ENCODE results near the gene MAML3.

MAML3 gene

DNA sequence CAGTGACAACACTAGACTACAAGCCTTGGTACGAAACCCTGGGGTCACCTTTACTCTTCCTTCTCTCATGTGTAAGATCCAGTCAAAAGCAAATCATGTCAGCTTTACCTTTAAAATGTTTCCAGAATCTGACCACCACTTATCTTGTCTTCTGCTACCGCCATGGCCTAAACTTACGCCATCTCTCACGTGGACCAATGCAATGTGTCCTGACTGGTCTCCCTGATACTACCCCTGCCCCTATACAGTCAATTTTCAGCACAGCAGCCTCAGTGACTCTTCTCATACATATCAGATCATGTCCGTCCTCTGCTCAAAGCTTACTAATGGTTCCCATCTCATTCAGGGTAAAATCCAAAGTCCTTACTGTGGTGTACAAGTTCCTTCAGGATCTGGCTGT is 15.0 kb upstream of the MAML3 start:
- H3K79me2 ChIP-seq, result no peaks in the 10 kb centered on the region
- no peak overlapping the region for H3K27ac ChIP-seq
- H3K36me3 ChIP-seq (ENCODE audit: control insufficient read depth, insufficient read depth, low read length), result no peaks in the 10 kb centered on the region
- no peak overlapping the region for H3K4me3 ChIP-seq (ENCODE audit: low read depth, low read length)
- no peak overlapping the region for H3K4me2 ChIP-seq (ENCODE audit: low read length)
- no peaks in the 10 kb centered on the region for H3K9me3 ChIP-seq (ENCODE audit: control insufficient read depth, low read length)
- H3K4me1 ChIP-seq, result no peaks in the 10 kb centered on the region
- no peak overlapping the region for H3K9ac ChIP-seq
- no peak overlapping the region for H2AFZ ChIP-seq
- H3K27me3 ChIP-seq (ENCODE audit: control insufficient read depth, insufficient read depth, low read length), result no peaks in the 10 kb centered on the region
- TF ChIP-seq, protein P1, sequence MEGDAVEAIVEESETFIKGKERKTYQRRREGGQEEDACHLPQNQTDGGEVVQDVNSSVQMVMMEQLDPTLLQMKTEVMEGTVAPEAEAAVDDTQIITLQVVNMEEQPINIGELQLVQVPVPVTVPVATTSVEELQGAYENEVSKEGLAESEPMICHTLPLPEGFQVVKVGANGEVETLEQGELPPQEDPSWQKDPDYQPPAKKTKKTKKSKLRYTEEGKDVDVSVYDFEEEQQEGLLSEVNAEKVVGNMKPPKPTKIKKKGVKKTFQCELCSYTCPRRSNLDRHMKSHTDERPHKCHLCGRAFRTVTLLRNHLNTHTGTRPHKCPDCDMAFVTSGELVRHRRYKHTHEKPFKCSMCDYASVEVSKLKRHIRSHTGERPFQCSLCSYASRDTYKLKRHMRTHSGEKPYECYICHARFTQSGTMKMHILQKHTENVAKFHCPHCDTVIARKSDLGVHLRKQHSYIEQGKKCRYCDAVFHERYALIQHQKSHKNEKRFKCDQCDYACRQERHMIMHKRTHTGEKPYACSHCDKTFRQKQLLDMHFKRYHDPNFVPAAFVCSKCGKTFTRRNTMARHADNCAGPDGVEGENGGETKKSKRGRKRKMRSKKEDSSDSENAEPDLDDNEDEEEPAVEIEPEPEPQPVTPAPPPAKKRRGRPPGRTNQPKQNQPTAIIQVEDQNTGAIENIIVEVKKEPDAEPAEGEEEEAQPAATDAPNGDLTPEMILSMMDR (IDR thresholded peaks at IDR 0.05), result no peak

DNA sequence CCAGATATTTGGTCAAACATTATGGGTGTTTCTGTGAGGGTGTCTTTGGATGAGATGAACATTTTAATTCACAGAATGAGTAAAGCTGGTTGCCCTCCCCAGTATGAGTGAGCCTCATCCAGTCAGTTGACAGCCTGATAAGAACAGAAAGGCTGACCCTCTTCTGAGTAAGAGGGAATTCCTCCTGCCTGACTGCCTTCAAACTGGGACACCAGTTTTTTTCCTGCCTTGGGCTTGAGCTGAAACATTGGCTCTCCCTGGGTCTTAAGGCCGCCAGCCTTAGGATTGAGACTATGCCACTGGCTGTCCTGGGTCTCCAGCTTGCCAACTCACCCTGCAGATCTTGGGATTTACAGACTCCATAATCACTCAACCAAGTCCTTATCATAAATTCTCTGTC is 14.5 kb upstream of the MAML3 start:
- H3K27ac ChIP-seq, result no peak overlapping the region
- H3K4me1 ChIP-seq, result no peaks in the 10 kb centered on the region
- no peak overlapping the region for H2AFZ ChIP-seq
- no peak overlapping the region for H3K4me3 ChIP-seq (ENCODE audit: low read depth, low read length)
- H3K4me2 ChIP-seq (ENCODE audit: low read length), result no peak overlapping the region
- no peaks in the 10 kb centered on the region for H3K79me2 ChIP-seq
- no peak overlapping the region for H3K9ac ChIP-seq
- no peaks in the 10 kb centered on the region for H3K9me3 ChIP-seq (ENCODE audit: control insufficient read depth, low read length)
- H3K27me3 ChIP-seq (ENCODE audit: control insufficient read depth, insufficient read depth, low read length), result no peaks in the 10 kb centered on the region
- TF ChIP-seq, protein P1 (IDR thresholded peaks at IDR 0.05), result no peak
- no peaks in the 10 kb centered on the region for H3K36me3 ChIP-seq (ENCODE audit: control insufficient read depth, insufficient read depth, low read length)

DNA sequence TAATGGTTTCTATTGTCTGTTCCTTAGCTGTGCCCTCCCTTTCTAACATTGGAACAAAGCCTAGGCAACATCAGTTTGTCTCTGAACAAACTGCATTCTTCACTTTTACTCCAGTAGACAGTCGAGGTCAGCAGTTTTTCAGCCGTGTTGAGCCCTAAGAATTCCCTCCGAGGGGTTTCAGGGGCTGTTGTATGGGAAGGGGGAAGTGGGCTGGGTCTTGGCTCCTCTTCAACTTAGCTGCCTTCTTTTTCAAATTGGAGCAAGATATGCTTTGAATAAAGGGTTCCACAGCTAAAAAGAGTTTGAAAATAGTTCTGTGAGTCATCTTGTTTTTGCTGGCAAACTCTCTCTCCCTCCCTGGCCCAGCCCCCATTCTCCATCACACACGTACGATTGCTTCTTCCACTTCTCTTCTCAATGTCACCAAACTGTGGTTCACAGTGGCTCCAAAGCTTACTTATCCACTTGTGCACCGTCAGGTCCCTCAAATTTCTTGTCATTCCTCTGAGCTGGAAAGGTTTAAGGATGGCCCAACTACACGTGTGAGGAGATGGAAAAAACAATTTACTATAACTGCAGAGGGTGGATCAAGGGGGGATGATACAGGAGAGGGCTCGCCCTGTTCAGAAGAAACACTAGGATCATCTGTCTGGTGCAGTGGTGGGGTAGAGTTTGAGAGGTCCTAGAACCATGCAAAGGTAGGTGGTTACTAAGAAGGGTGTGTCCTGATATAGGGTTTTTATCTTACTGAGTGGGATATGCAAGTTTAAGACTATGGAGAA is 9.2 kb upstream of the MAML3 start:
- Histone ChIP-seq H3K9ac (no peak overlapping the region), H3K79me2 (no peaks in the 10 kb centered on the region), H3K4me3 (ENCODE audit: low read depth, low read length) (no peak overlapping the region), H3K9me3 (ENCODE audit: control insufficient read depth, low read length) (no peaks in the 10 kb centered on the region), H3K4me1 (no peaks in the 10 kb centered on the region), H3K36me3 (ENCODE audit: control insufficient read depth, insufficient read depth, low read length) (no peaks in the 10 kb centered on the region), H3K27ac (no peak overlapping the region), H3K27me3 (ENCODE audit: control insufficient read depth, insufficient read depth, low read length) (no peaks in the 10 kb centered on the region), H3K4me2 (ENCODE audit: low read length) (no peak overlapping the region), H2AFZ (no peak overlapping the region)
- TF ChIP-seq, protein P1 (IDR thresholded peaks at IDR 0.05), result no peak

DNA sequence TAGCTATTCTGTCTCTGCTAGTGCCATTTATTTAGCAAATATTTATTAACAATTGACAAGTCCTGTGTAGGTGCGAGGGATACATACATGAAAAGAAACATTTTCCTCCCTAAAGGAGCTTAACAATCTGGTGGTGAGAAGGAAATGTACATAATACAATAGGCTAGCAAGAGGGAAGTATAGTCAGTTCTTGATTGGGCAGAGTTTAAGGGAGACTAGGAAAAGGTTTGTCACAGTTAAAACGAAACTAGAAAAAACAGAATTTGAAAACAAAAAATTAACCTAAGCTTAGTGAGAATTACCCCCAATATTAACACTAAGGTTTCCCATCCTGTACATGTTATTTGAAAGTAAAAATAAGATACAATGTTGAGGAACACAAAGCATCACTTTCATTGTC is 8.6 kb upstream of the MAML3 start:
- H3K27ac ChIP-seq, result no peak overlapping the region

More for the DNA sequence above, 8.6 kb upstream of the MAML3 start:
- Histone ChIP-seq H3K9me3 (ENCODE audit: control insufficient read depth, low read length) (no peaks in the 10 kb centered on the region), H3K4me1 (no peaks in the 10 kb centered on the region), H2AFZ (no peak overlapping the region), H3K36me3 (ENCODE audit: control insufficient read depth, insufficient read depth, low read length) (no peaks in the 10 kb centered on the region), H3K4me3 (ENCODE audit: low read depth, low read length) (no peak overlapping the region), H3K27me3 (ENCODE audit: control insufficient read depth, insufficient read depth, low read length) (no peaks in the 10 kb centered on the region), H3K4me2 (ENCODE audit: low read length) (no peak overlapping the region), H3K79me2 (no peaks in the 10 kb centered on the region), H3K9ac (no peak overlapping the region)
- TF ChIP-seq, protein P1 (IDR thresholded peaks at IDR 0.05), result no peak
